Left cardiac atrium (tissue), 4 donors: ENCODE results near the gene RPS17. TPM values are rescaled to one million over a fixed set of nuclear protein-coding genes. Genes with fewer than 3 reads are reported as not detected.
"Not testable (repeated sequence)": the region's sequence is repeated elsewhere in the genome, so short reads cannot be mapped to it uniquely, and the experiment has no call there.

Experiments
- ATAC-seq, 2 donors: fragments of 200-7000 bp; cut with Tn5 transposase; one replicate each; pipeline ENCODE4 v1.9.1; 2020; ENCODE audit warnings: mild to moderate bottlenecking in 2 of 2, moderate library complexity in 2 of 2
- DNase-seq: peaks from one replicate; pipeline ENCODE4 v3.0.0-alpha.2; 2020
- intact Hi-C, 2 donors: fragments of 100-400 bp; cut with DNase I; formaldehyde crosslinking; loops; one replicate each; pipeline versions ENCODE4 v1.14.1 to v1.15.1; 2022 to 2023
- total RNA-seq, 2 donors: library from RNA; stranded (reverse); fragmentation: NEBNext Ultra II Directional; extraction: Animal tissue kit (Norgen Biotek cat#: 25700); gene quantifications; one replicate each; pipeline ENCODE4 v1.2.1, GENCODE V29; 2021
- donor health status: DM: no; HTN: yes; CAD: no.
- donor health status: DM: no; HTN: yes; CAD: no; lungs with severe emphysema.
- donor health status: DM: yes; HTN: yes; CAD: no.
- donor health status: Dilated cardiomyopathy.

The RPS17 gene
- total RNA-seq, 2 donors from 2014 or later: 888 to 970 TPM

GRCh38 chr15:82531496-82532382, 8.5 kb downstream of the RPS17 start:
- intact Hi-C loops: no loop called here
- ATAC-seq: no peak
- no peak for DNase-seq

GRCh38 chr15:82530606-82531379, 9.5 kb downstream of the RPS17 start:
- intact Hi-C loops: no loop called here
- peak; percentile 84 to 89 for ATAC-seq
- DNase-seq: peak; percentile 63

- intact Hi-C loops: no loop called here
- ATAC-seq (no peak), DNase-seq (no peak)
Observed at GRCh38 chr15:82530006-82530405, 10.3 kb downstream of the RPS17 start.

- DNase-seq, ATAC-seq, intact Hi-C loops: not testable (repeated sequence)
Observed at GRCh38 chr15:82513587-82513986, 26.7 kb downstream of the RPS17 start.

- ATAC-seq, DNase-seq, intact Hi-C loops: not testable (repeated sequence)
Observed at GRCh38 chr15:82507693-82508092, 32.6 kb downstream of the RPS17 start.

GRCh38 chr15:82507087-82507486, 33.2 kb downstream of the RPS17 start:
- ATAC-seq, intact Hi-C loops, DNase-seq: not testable (repeated sequence)

- ATAC-seq, DNase-seq, intact Hi-C loops: not testable (repeated sequence)
Observed at GRCh38 chr15:82505842-82506241, 34.4 kb downstream of the RPS17 start.

- DNase-seq, ATAC-seq, intact Hi-C loops: not testable (repeated sequence)
Observed at GRCh38 chr15:82504074-82504473, 36.2 kb downstream of the RPS17 start.

GRCh38 chr15:82502700-82503339, 37.4 kb downstream of the RPS17 start:
- DNase-seq, intact Hi-C loops: not testable (repeated sequence)
- ATAC-seq: peak in 1 of 2 donors; percentile 68

GRCh38 chr15:82500772-82501171, 39.5 kb downstream of the RPS17 start:
- ATAC-seq, DNase-seq, intact Hi-C loops: not testable (repeated sequence)

- ATAC-seq, DNase-seq, intact Hi-C loops: not testable (repeated sequence)
Observed at GRCh38 chr15:82497978-82498377, 42.3 kb downstream of the RPS17 start.

- ATAC-seq, DNase-seq, intact Hi-C loops: not testable (repeated sequence)
Observed at GRCh38 chr15:82488250-82488649, 52.0 kb downstream of the RPS17 start.

- DNase-seq, ATAC-seq: not testable (repeated sequence)
Observed at GRCh38 chr15:82487045-82487444, 53.2 kb downstream of the RPS17 start.

More at GRCh38 chr15:82487045-82487444, 53.2 kb downstream of the RPS17 start:
- intact Hi-C loops: not testable (repeated sequence)

Other genes starting within 250 kb of the RPS17 start
- gene GOLGA6L10, start 191.0 kb downstream of the RPS17 start, total RNA-seq: under 1 TPM; 0.15 to 0.34 TPM
- gene GOLGA6L9, start 110.6 kb downstream of the RPS17 start, total RNA-seq: under 1 TPM; 0.92 to 0.97 TPM
- gene CPEB1, start 106.9 kb upstream of the RPS17 start, total RNA-seq: 1 to 10 TPM; 1.8 to 3.1 TPM
- 1 to 10 TPM in 1 of 2 donors, under 1 TPM in 1; 0.34 to 1.4 TPM for gene AP3B2, start 169.4 kb upstream of the RPS17 start, total RNA-seq